Pancreas (tissue), 10 donors: ENCODE measurements around the gene FLOT1. TPM values are rescaled to one million over a fixed set of nuclear protein-coding genes. Genes with fewer than 3 reads are reported as not detected.

ENCODE experiments used
- ATAC-seq, 4 donors: fragments of 200-7000 bp; cut with Tn5 transposase; one replicate each; pipeline versions ENCODE4 v1.8.0 to v1.9.1; 2020; ENCODE audit warnings: mild to moderate bottlenecking in 4 of 4, moderate library complexity in 4 of 4
- DNase-seq, 6 donors: peaks; one replicate each; pipeline ENCODE4 v3.0.0-alpha.2; 2020
- FAIRE-seq: peaks from 2 replicates; lab custom pipeline; 2012; peaks lifted over from hg19 to GRCh38; lab: Jason Lieb, UNC
- H3K27ac ChIP-seq, 4 donors: fragments of 200-600 bp; sonication (generic); 1 replicate in 3 of 4; 2 replicates in 1 of 4; pipeline versions ENCODE4 v1.5.0 to v1.8.0; 2020
- H3K27me3 ChIP-seq, 4 donors: fragments of 200-600 bp; one replicate each; pipeline ENCODE4 v1.8.0; 2021
- H3K36me3 ChIP-seq, 3 donors: fragments of 200-600 bp; sonication (generic) in 1 of 3; one replicate each; pipeline versions ENCODE4 v1.5.0 to v1.8.0; 2020 to 2021
- H3K4me1 ChIP-seq, 3 donors: fragments of 200-600 bp; one replicate each; pipeline ENCODE4 v1.8.0; 2021
- H3K4me3 ChIP-seq, 4 donors: fragments of 200-600 bp; sonication (generic) in 2 of 4; one replicate each; pipeline versions ENCODE4 v1.5.0 to v1.8.0; 2020 to 2021
- H3K9me3 ChIP-seq, 4 donors: fragments of 200-600 bp; one replicate each; pipeline ENCODE4 v1.8.0; 2021
- CTCF ChIP-seq, 4 donors: fragments of 200-600 bp; sonication (generic) in 3 of 4; IDR thresholded peaks; one replicate each; pipeline versions ENCODE4 v1.5.0 to v1.8.0; 2021; ENCODE audit warnings: antibody characterized with exemption in 4 of 4
- WGBS, 2 donors: extraction: QIAGEN DNeasy Blood & Tissue Kit; methylation state at CpG; one replicate each; pipeline ENCODE4 v1.1.7; 2013; 5-methylcytosine and 5-hydroxymethylcytosine counted together
- intact Hi-C, 3 donors: fragments of 100-400 bp; cut with DNase I; formaldehyde crosslinking; loops; one replicate each; pipeline versions ENCODE4 v1.11.1 to v1.14.2; 2022
- polyA plus RNA-seq, 2 donors: library from polyadenylated mRNA; stranded (reverse); fragments of 200-250 nt; gene quantifications; one replicate each; pipeline ENCODE4 v1.2.3, GENCODE V29; 2013
- total RNA-seq, 6 donors: library from RNA; stranded (reverse); fragmentation: NEBNext Ultra II Directional in 4 of 6; extraction: Animal tissue kit (Norgen Biotek cat#: 25700) in 4 of 6; gene quantifications; one replicate each; pipeline versions ENCODE4 v1.2.1 to v1.2.4, GENCODE V29; 2021 to 2023
- donor health status: healthy with polysubstance abuse.
- donor health status: DM: no; HTN: no; CAD: no; lungs with moderate emphysema.
- donor health status: DM: no; HTN: no; CAD: no.
- donor health status: control.
- donor health status: control.
- donor health status: Bipolar disorder and iron deficiency.
- donor health status: DM: yes; HTN: yes; CAD: no.
- donor health status: DM: no; HTN: no; CAD: no.
- donor health status: DM: no; HTN: no; CAD: no.
- donor health status: DM: yes; HTN: yes; CAD: no.

Gene FLOT1
- total and polyA plus RNA-seq, 8 donors = 45.7 to 151 (median 61.8) TPM

GRCh38 chr6:30703011-30703410 lies 39.5 kb downstream of the FLOT1 start:
- Histone ChIP-seq H3K27me3 (no peaks in the 10 kb centered on the region), H3K36me3 (no peaks in the 10 kb centered on the region), H3K9me3 (no peaks in the 10 kb centered on the region), H3K27ac (no peak overlapping the region), H3K4me3 (no peak overlapping the region), H3K4me1 (peaks cover 0 to 11% (median 5%) of the 10 kb centered on the region in 3 donors)
- FAIRE-seq (no peak), DNase-seq (peak in 3 of 6 donors; percentile 9 to 59 (median 47)), ATAC-seq (no peak)
- TF ChIP-seq CTCF (IDR thresholded peaks at IDR 0.05) = no peak
- intact Hi-C loops = no loop called here
- WGBS, 2 donors = 94 to 96% methylated on average over 10 of the region's 10 CpGs

GRCh38 chr6:30700340-30700739 lies 42.1 kb downstream of the FLOT1 start:
- Histone ChIP-seq H3K27ac (no peak overlapping the region), H3K9me3 (no peaks in the 10 kb centered on the region), H3K27me3 (no peaks in the 10 kb centered on the region), H3K36me3 (no peaks in the 10 kb centered on the region), H3K4me3 (no peak overlapping the region), H3K4me1 (no peaks in the 10 kb centered on the region)
- no peak for TF ChIP-seq CTCF (IDR thresholded peaks at IDR 0.05)
- DNase-seq = peak in 2 of 6 donors; percentile 10 to 13
- peak in 2 of 4 donors; percentile 60 to 71 for ATAC-seq
- FAIRE-seq = no peak
- intact Hi-C loops = no loop called here
- WGBS, 2 donors = 70 to 73% methylated on average over 4 of the region's 4 CpGs

- H3K27ac ChIP-seq = peak overlapping the region in 1 of 4 donors; percentile 29
Measured at GRCh38 chr6:30696432-30696831, 46.1 kb downstream of the FLOT1 start.

GRCh38 chr6:30691208-30691847 lies 51.2 kb downstream of the FLOT1 start:
- Histone ChIP-seq H3K27ac (peak overlapping the region; percentile 41 to 73 (median 66)), H3K36me3 (no peaks in the 10 kb centered on the region), H3K27me3 (no peaks in the 10 kb centered on the region), H3K9me3 (no peaks in the 10 kb centered on the region), H3K4me1 (peaks cover 6 to 20% (median 7%) of the 10 kb centered on the region in 3 donors), H3K4me3 (peak overlapping the region; percentile 32 to 51 (median 50))
- intact Hi-C loops = no loop called here
- ATAC-seq (no peak), FAIRE-seq (no peak), DNase-seq (no peak)
- TF ChIP-seq CTCF (IDR thresholded peaks at IDR 0.05) = no peak
- 5 to 7% methylated on average over 8 of the region's 8 CpGs for WGBS, 2 donors

More at GRCh38 chr6:30696432-30696831, 46.1 kb downstream of the FLOT1 start:
- Histone ChIP-seq H3K4me3 (no peak overlapping the region), H3K27me3 (no peaks in the 10 kb centered on the region), H3K9me3 (no peaks in the 10 kb centered on the region), H3K36me3 (no peaks in the 10 kb centered on the region), H3K4me1 (peaks cover 0 to 7% (median 1%) of the 10 kb centered on the region in 3 donors)
- no peak for ATAC-seq
- no peak for TF ChIP-seq CTCF (IDR thresholded peaks at IDR 0.05)
- intact Hi-C loops = no loop called here
- WGBS, 2 donors = 93 to 94% methylated on average over 5 of the region's 5 CpGs
- no peak for FAIRE-seq
- peak in 1 of 6 donors; percentile 4 for DNase-seq
